Measurements from ENCODE around the gene KIF27.
"Not testable (repeated sequence)": the region's sequence is repeated elsewhere in the genome, so short reads cannot be mapped to it uniquely, and the experiment has no call there.

GRCh38 chr9:83900615-83901014 is 20.6 kb downstream of the KIF27 start:
- TF ChIP-seq, protein P1, sequence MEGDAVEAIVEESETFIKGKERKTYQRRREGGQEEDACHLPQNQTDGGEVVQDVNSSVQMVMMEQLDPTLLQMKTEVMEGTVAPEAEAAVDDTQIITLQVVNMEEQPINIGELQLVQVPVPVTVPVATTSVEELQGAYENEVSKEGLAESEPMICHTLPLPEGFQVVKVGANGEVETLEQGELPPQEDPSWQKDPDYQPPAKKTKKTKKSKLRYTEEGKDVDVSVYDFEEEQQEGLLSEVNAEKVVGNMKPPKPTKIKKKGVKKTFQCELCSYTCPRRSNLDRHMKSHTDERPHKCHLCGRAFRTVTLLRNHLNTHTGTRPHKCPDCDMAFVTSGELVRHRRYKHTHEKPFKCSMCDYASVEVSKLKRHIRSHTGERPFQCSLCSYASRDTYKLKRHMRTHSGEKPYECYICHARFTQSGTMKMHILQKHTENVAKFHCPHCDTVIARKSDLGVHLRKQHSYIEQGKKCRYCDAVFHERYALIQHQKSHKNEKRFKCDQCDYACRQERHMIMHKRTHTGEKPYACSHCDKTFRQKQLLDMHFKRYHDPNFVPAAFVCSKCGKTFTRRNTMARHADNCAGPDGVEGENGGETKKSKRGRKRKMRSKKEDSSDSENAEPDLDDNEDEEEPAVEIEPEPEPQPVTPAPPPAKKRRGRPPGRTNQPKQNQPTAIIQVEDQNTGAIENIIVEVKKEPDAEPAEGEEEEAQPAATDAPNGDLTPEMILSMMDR (IDR thresholded peaks at IDR 0.05), result not testable (repeated sequence)
- not testable (repeated sequence) for TF ChIP-seq EP300 (IDR thresholded peaks at IDR 0.05; ENCODE audit: low read depth); POLR2AphosphoS5 (IDR thresholded peaks at IDR 0.05); POLR2A (IDR thresholded peaks at IDR 0.05)
